Stimulated activated CD4-positive, alpha-beta T cell treated with anti-CD3 and anti-CD28 coated beads, Interleukin-1b, Interleukin-23, amount 100 ng/mL, for 1 hour (primary cell): ENCODE results near the gene RHAG.

Source experiments
- DNase-seq, 2 donors: peaks; one replicate each; pipeline ENCODE4 v3.0.0-alpha.2; 2020; ENCODE audit warnings: low read depth in 2 of 2

RHAG gene

DNA sequence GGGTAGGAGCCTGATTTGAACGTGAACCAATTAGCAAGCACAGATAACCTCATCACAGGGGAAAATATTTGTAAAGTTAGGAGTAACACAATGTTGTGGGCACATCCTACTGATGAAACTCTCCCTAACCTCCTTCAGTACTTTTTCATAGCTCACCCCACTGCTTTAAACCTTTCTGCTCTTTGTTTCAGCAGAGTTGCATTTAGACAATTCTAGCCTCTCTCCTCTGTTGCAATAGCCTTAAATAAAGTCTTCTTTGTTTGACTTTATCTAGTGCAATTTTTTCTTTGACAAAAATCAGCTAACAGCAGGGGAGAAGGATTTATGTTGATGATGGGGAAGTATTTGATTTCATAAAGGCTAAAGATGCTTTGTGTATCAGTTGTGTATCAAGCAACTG, 72.1 kb downstream of the RHAG start:
- no peak for DNase-seq

DNA sequence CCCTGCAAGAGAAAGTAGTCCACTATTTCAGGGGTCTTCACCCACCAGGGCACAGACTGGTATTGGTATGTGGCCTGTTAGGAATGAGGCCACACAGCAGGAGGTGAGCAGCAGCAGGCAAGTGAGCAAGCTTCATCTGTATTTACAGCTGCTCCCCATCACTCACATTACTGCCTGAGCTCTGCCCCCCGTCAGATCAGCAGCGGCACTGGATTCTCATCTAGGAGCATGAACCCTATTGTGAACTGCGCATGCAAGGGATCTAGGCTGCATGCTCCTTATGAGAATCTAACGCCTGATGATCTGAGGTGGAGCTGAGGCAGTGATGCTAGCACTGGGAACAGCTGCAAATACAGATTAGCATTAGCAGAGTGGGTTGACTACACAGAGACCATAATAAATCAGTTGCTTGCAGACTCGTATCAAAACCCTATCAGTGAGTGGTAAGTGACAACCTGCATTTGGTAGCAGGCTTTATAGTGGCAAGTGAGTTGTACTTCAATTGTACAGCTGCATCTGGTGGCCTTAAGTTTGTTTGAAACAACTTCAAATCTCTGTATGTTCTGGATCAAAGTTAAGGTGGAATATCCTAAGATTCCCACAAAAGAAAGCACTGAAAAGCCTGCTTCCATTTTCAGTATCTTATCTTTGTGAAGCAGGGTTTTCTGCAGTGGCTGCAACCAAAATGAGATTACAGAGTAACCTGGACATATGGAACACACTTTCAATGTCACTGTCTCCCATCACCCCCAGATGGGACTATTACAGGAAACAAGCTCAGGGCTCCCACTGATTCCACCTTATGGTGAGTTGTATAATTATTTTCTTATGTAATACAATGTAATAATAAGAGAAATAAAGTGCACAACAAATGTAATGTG, 73.4 kb downstream of the RHAG start:
- no peak for DNase-seq

DNA sequence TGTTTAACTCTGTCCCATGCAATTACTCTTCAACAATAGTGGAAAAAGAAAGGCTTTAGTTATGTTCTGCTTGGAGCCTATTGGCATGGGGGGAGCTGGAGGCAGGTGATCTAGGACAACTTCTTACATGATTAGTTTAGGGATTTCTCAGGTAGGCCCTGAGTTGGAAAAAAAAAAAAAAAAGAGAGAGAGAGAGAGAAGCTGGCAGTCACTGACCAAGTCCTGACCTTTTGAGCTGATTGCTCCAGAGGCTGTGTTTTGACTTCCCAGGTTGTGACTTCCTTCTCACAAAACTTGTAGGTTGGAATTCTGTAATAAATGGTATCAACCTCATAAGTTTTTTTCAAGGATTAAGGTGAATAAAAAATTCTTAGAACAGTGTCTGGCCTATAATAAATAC, 78.4 kb downstream of the RHAG start:
- no peak for DNase-seq

DNA sequence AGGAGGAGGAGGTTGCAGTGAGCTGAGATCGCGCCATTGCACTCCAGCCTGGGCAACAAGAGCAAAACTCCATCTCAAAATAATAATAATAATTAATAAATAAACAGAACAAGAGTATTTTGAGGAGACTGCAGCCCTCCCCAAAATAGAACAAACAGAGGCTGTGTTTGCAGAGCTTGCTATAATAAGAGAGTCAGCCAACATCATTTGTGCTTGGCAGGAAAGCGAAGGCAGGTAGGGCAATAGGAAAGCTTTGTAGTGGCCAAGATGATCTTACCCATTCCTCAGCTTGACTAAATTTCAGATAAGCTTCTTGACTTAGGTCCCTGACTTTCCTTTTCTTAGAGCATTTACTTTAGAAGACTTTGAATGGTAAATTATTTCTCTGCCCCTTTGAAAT, 79.5 kb downstream of the RHAG start:
- no peak for DNase-seq

DNA sequence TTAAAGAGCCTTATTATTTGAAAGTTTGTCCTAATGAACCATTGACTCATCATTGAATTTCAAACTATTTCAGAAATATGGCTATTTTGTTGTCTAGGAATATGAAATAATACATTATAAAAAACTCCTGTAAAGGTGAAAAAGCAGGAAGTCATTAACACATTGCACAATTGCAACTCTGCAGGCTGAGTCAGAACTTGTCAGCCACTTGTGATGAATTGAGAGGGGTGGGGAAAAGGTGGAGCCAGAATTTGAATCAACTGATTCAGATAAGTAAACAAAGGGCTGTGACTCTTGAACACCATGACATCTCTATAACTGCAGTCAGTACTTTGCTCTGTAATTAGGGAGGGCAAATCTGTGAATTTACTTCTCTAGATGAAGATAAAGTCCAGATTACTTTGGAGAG, 80.2 kb downstream of the RHAG start:
- no peak for DNase-seq

DNA sequence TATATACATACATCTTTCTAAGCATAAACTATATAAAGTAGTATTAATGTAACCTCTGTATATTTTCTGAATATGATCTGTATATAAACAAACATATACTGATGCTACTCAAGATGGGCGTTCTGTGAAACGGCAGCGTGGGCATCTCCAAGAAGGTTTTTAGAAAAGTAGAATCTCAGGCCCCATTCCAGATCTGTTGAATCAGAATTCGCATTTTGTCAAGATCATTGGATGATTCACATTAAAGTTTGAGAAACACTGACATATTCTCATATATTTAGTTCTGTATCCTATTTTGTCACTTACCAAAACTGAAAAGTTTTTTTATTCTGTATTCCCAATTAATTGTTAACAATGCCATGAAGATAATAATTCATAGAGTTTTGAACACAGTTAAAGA, 80.7 kb downstream of the RHAG start:
- DNase-seq = no peak
